Neural progenitor cell (in vitro differentiated cells): Measurements from ENCODE around the gene BUD13. TPM values are rescaled to one million over a fixed set of nuclear protein-coding genes. Genes with fewer than 3 reads are reported as not detected.
A peak's percentile ranks its signal among the peaks of the same experiment; 100 is the strongest.

Source experiments
- DNase-seq: peaks from one replicate; pipeline ENCODE4 v3.0.0-alpha.2; 2016; ENCODE audit warnings: low spot score
- H2AFZ ChIP-seq: fragments of 200-600 bp; sonication (generic); replicated peaks from 2 replicates; pipeline ENCODE4 v1.6.1; 2016; ENCODE audit warnings: antibody characterized with exemption
- H3F3A ChIP-seq: fragments of 200-600 bp; sonication (generic); 2 replicates; pipeline ENCODE4 v1.6.1; 2016; ENCODE audit warnings: antibody characterized with exemption, low read depth
- H3K27ac ChIP-seq: fragments of 200-600 bp; sonication (generic); 2 replicates; pipeline ENCODE4 v1.5.1; 2016; ENCODE audit warnings: mild to moderate bottlenecking
- H3K27me3 ChIP-seq: fragments of 200-600 bp; sonication (generic); 2 replicates; pipeline ENCODE4 v1.6.1; 2016; ENCODE audit warnings: mild to moderate bottlenecking, moderate library complexity
- H3K36me3 ChIP-seq: fragments of 200-600 bp; sonication (generic); 2 replicates; pipeline ENCODE4 v1.5.1; 2016
- H3K4me1 ChIP-seq: fragments of 200-600 bp; sonication (generic); 2 replicates; pipeline ENCODE4 v1.6.1; 2016; ENCODE audit warnings: mixed run types
- H3K4me2 ChIP-seq: fragments of 200-600 bp; sonication (generic); 2 replicates; pipeline ENCODE4 v1.6.1; 2016
- H3K4me3 ChIP-seq: fragments of 200-600 bp; sonication (generic); 2 replicates; pipeline ENCODE4 v1.5.1; 2016
- H3K79me2 ChIP-seq: fragments of 200-600 bp; sonication (generic); 2 replicates; pipeline ENCODE4 v1.6.1; 2016; ENCODE audit warnings: low read depth
- H3K9ac ChIP-seq: fragments of 200-600 bp; sonication (generic); 2 replicates; pipeline ENCODE4 v1.6.1; 2016
- H3K9me3 ChIP-seq: fragments of 200-600 bp; sonication (generic); 2 replicates; pipeline ENCODE4 v1.5.1; 2016; ENCODE audit warnings: low read depth
- H4K20me1 ChIP-seq: fragments of 200-600 bp; sonication (generic); 2 replicates; pipeline ENCODE4 v1.6.1; 2016; ENCODE audit warnings: low read depth
- H3K27ac Mint-ChIP-seq: 3 replicates; pipeline ENCODE4 v1.8.0; 2021; ENCODE audit warnings: mixed read lengths
- H3K27me3 Mint-ChIP-seq: 2 replicates; pipeline ENCODE4 v1.8.0; 2022; ENCODE audit warnings: low read depth, mild to moderate bottlenecking, inconsistent platforms, moderate library complexity, mixed read lengths; ENCODE audit not compliant: insufficient read depth
- H3K36me3 Mint-ChIP-seq: 3 replicates; pipeline ENCODE4 v1.8.0; 2021; ENCODE audit warnings: mixed read lengths
- H3K4me1 Mint-ChIP-seq: 3 replicates; pipeline ENCODE4 v1.8.0; 2021; ENCODE audit warnings: mixed read lengths
- H3K4me3 Mint-ChIP-seq: 3 replicates; pipeline ENCODE4 v1.8.0; 2021; ENCODE audit warnings: mild to moderate bottlenecking, moderate library complexity, mixed read lengths
- H3K9me3 Mint-ChIP-seq: 3 replicates; pipeline ENCODE4 v1.8.0; 2020; ENCODE audit warnings: mixed read lengths
- CTCF ChIP-seq: fragments of 200-600 bp; sonication (generic); IDR thresholded peaks from 2 replicates; pipeline ENCODE4 v1.5.1; 2017; ENCODE audit warnings: antibody characterized with exemption, mild to moderate bottlenecking
- EZH2 ChIP-seq: fragments of 200-600 bp; sonication (generic); IDR thresholded peaks from 2 replicates; pipeline ENCODE4 v1.6.1; 2017; ENCODE audit warnings: antibody characterized with exemption, mild to moderate bottlenecking, moderate library complexity
- EZH2phosphoT487 ChIP-seq: fragments of 200-600 bp; sonication (generic); IDR thresholded peaks from 2 replicates; pipeline ENCODE4 v1.6.1; 2017; ENCODE audit warnings: antibody characterized with exemption
- total RNA-seq: library from RNA; depleted of rRNA; stranded (reverse); fragments of >200 nt; gene quantifications from 2 replicates; pipeline ENCODE4 v1.2.3, GENCODE V29; 2015; ENCODE audit warnings: low replicate concordance

The BUD13 gene
- total RNA-seq, 1 donor from 2014 or later, result 31.5 TPM

- Mint-ChIP-seq H3K4me1 (peaks cover 2% of the 10 kb centered on the region), H3K27me3 (peaks cover 4% of the 10 kb centered on the region), H3K9me3 (no peaks in the 10 kb centered on the region), H3K27ac (no peak overlapping the region), H3K4me3 (no peak overlapping the region), H3K36me3 (no peaks in the 10 kb centered on the region)
- Histone ChIP-seq H3K27ac (no peak overlapping the region), H3K79me2 (no peaks in the 10 kb centered on the region), H3K27me3 (no peaks in the 10 kb centered on the region), H3K9me3 (no peaks in the 10 kb centered on the region), H3K4me2 (no peak overlapping the region), H3K36me3 (no peaks in the 10 kb centered on the region), H2AFZ (no peak overlapping the region), H3K9ac (no peak overlapping the region), H4K20me1 (no peaks in the 10 kb centered on the region), H3K4me1 (peaks cover 5% of the 10 kb centered on the region), H3F3A (peaks cover 3% of the 10 kb centered on the region), H3K4me3 (no peak overlapping the region)
- TF ChIP-seq EZH2 (no peak), EZH2phosphoT487 (no peak), CTCF (no peak)
- DNase-seq, result no peak
Measured at GRCh38 chr11:116819049-116819448, 46.3 kb upstream of the BUD13 start.

- Histone ChIP-seq H3K79me2 (no peaks in the 10 kb centered on the region), H3K9me3 (no peaks in the 10 kb centered on the region), H3K4me3 (no peak overlapping the region), H3K9ac (no peak overlapping the region), H3K4me2 (no peak overlapping the region), H3K4me1 (no peaks in the 10 kb centered on the region), H2AFZ (no peak overlapping the region), H4K20me1 (no peaks in the 10 kb centered on the region), H3K27me3 (no peaks in the 10 kb centered on the region), H3F3A (peaks cover 3% of the 10 kb centered on the region), H3K36me3 (no peaks in the 10 kb centered on the region), H3K27ac (no peak overlapping the region)
- no peaks in the 10 kb centered on the region for H3K36me3 Mint-ChIP-seq
- H3K4me1 Mint-ChIP-seq, result no peaks in the 10 kb centered on the region
- peaks cover 2% of the 10 kb centered on the region for H3K27me3 Mint-ChIP-seq
- no peak overlapping the region for H3K27ac Mint-ChIP-seq
- no peak overlapping the region for H3K4me3 Mint-ChIP-seq
- no peak for DNase-seq
- TF ChIP-seq CTCF (no peak), EZH2phosphoT487 (no peak), EZH2 (no peak)
- H3K9me3 Mint-ChIP-seq, result no peaks in the 10 kb centered on the region
Measured at GRCh38 chr11:116814502-116814901, 41.7 kb upstream of the BUD13 start.

- no peak overlapping the region for H3K4me3 ChIP-seq
- H3K27ac ChIP-seq, result no peak overlapping the region
- H3K4me3 Mint-ChIP-seq, result no peak overlapping the region
- no peaks in the 10 kb centered on the region for H3K36me3 Mint-ChIP-seq
- no peaks in the 10 kb centered on the region for H3K9me3 Mint-ChIP-seq
- no peak overlapping the region for H2AFZ ChIP-seq
- no peak overlapping the region for H3K9ac ChIP-seq
- H3K9me3 ChIP-seq, result no peaks in the 10 kb centered on the region
- peaks cover 4% of the 10 kb centered on the region for H3K27me3 Mint-ChIP-seq
- TF ChIP-seq EZH2, result no peak
- no peak for TF ChIP-seq CTCF
- no peak for TF ChIP-seq EZH2phosphoT487
- no peaks in the 10 kb centered on the region for H4K20me1 ChIP-seq
- no peaks in the 10 kb centered on the region for H3K36me3 ChIP-seq
- H3K27ac Mint-ChIP-seq, result peak overlapping the region; percentile 18
- H3K27me3 ChIP-seq, result no peaks in the 10 kb centered on the region
- no peaks in the 10 kb centered on the region for H3K4me1 Mint-ChIP-seq
- peaks cover 3% of the 10 kb centered on the region for H3F3A ChIP-seq
- no peak overlapping the region for H3K4me2 ChIP-seq
- H3K4me1 ChIP-seq, result no peaks in the 10 kb centered on the region
- no peaks in the 10 kb centered on the region for H3K79me2 ChIP-seq
- DNase-seq, result no peak
Measured at GRCh38 chr11:116813781-116814471, 41.1 kb upstream of the BUD13 start.
